Tibial nerve (tissue), 4 donors: ENCODE results near the gene ZNF813.

Experiments used
- CTCF ChIP-seq, 5 experiments: fragments of 200-600 bp in 3 of 5; fragments of 450-650 bp in 2 of 5; sonication (generic) in 3 of 5; IDR thresholded peaks; one replicate each; pipeline ENCODE4 v1.5.1; 2016 to 2019; ENCODE audit warnings: antibody characterized with exemption in 5 of 5, mild to moderate bottlenecking in 3 of 5, moderate library complexity in 2 of 5
- EP300 ChIP-seq, 2 donors: sonication (generic); formaldehyde crosslinking; IDR thresholded peaks; one replicate each; pipeline ENCODE4 v1.6.1; 2017; ENCODE audit warnings: antibody characterized with exemption in 2 of 2, mild to moderate bottlenecking in 1 of 2
- POLR2A ChIP-seq, 2 donors: fragments of 450-650 bp; IDR thresholded peaks; one replicate each; pipeline ENCODE4 v1.6.1; 2017; ENCODE audit warnings: antibody characterized with exemption in 2 of 2, mild to moderate bottlenecking in 2 of 2, moderate library complexity in 2 of 2

- peak in 1 of 2 donors; percentile 18 for TF ChIP-seq EP300 (IDR thresholded peaks at IDR 0.05)
- TF ChIP-seq CTCF (IDR thresholded peaks at IDR 0.05), result no peak
- TF ChIP-seq POLR2A (IDR thresholded peaks at IDR 0.05), result no peak
Observed at GRCh38 chr19:53545271-53546065, 77.9 kb downstream of the ZNF813 start.
